GM19099 (cell line): ENCODE data around the gene PAK4.

Source experiments
- POLR2A ChIP-seq: IDR thresholded peaks from 3 replicates; pipeline ENCODE4 v1.6.1; 2011; ENCODE audit warnings: low read depth; ENCODE audit not compliant: insufficient read length; ENCODE audit errors: extremely low read depth

The PAK4 gene

GRCh38 chr19:39097721-39098120, 27.9 kb upstream of the PAK4 start:
- no peak for TF ChIP-seq POLR2A

- no peak for TF ChIP-seq POLR2A
Observed at GRCh38 chr19:39098365-39099269, 27.0 kb upstream of the PAK4 start.

- TF ChIP-seq POLR2A = no peak
Observed at GRCh38 chr19:39099341-39099740, 26.2 kb upstream of the PAK4 start.

GRCh38 chr19:39100500-39101166, 25.0 kb upstream of the PAK4 start:
- TF ChIP-seq POLR2A = no peak

GRCh38 chr19:39103151-39103550, 22.4 kb upstream of the PAK4 start:
- no peak for TF ChIP-seq POLR2A

- no peak for TF ChIP-seq POLR2A
Observed at GRCh38 chr19:39104186-39104596, 21.4 kb upstream of the PAK4 start.

GRCh38 chr19:39106194-39106593, 19.4 kb upstream of the PAK4 start:
- no peak for TF ChIP-seq POLR2A

GRCh38 chr19:39109641-39110040, 15.9 kb upstream of the PAK4 start:
- TF ChIP-seq POLR2A = no peak

GRCh38 chr19:39110263-39110967, 15.2 kb upstream of the PAK4 start:
- no peak for TF ChIP-seq POLR2A

- no peak for TF ChIP-seq POLR2A
Observed at GRCh38 chr19:39111593-39112199, 13.9 kb upstream of the PAK4 start.

GRCh38 chr19:39112338-39112890, 13.2 kb upstream of the PAK4 start:
- TF ChIP-seq POLR2A = no peak

- no peak for TF ChIP-seq POLR2A
Observed at GRCh38 chr19:39113199-39113598, 12.4 kb upstream of the PAK4 start.

- no peak for TF ChIP-seq POLR2A
Observed at GRCh38 chr19:39115105-39115847, 10.3 kb upstream of the PAK4 start.

GRCh38 chr19:39119830-39120229, 5.8 kb upstream of the PAK4 start:
- no peak for TF ChIP-seq POLR2A
